ENCODE data around the gene GAB4. TPM values are rescaled to one million over a fixed set of nuclear protein-coding genes. Genes with fewer than 3 reads are reported as not detected.

GAB4 gene
- total RNA-seq, 1 donor from 2014 or later: not detected

- DNase-seq: no peak
- Histone ChIP-seq H3K27ac (replicated peaks) (no peak overlapping the region), H3K4me1 (no peaks in the 10 kb centered on the region), H3K9me3 (replicated peaks) (no peaks in the 10 kb centered on the region), H3K27me3 (ENCODE audit: low read depth) (peaks cover 18% of the 10 kb centered on the region), H3K36me3 (no peaks in the 10 kb centered on the region), H3K4me3 (no peak overlapping the region)
- no peak for TF ChIP-seq CTCF (IDR thresholded peaks at IDR 0.05; ENCODE audit: borderline replicate concordance)
- intact Hi-C loops (cut with micrococcal nuclease): no loop called here
Measured at GRCh38 chr22:16958475-16958874, 49.5 kb downstream of the GAB4 start.

GRCh38 chr22:16957781-16958180 lies 50.2 kb downstream of the GAB4 start:
- intact Hi-C loops (cut with micrococcal nuclease): no loop called here
- Histone ChIP-seq H3K27ac (replicated peaks) (no peak overlapping the region), H3K4me1 (no peaks in the 10 kb centered on the region), H3K4me3 (no peak overlapping the region), H3K27me3 (ENCODE audit: low read depth) (peaks cover 18% of the 10 kb centered on the region), H3K36me3 (no peaks in the 10 kb centered on the region), H3K9me3 (replicated peaks) (no peaks in the 10 kb centered on the region)
- no peak for TF ChIP-seq CTCF (IDR thresholded peaks at IDR 0.05; ENCODE audit: borderline replicate concordance)
- no peak for DNase-seq

- peaks cover 26% of the 10 kb centered on the region for H3K27me3 ChIP-seq (ENCODE audit: low read depth)
- intact Hi-C loops (cut with micrococcal nuclease): no loop called here
- H3K36me3 ChIP-seq: no peaks in the 10 kb centered on the region
- no peaks in the 10 kb centered on the region for H3K4me1 ChIP-seq
- H3K9me3 ChIP-seq (replicated peaks): no peaks in the 10 kb centered on the region
- H3K27ac ChIP-seq (replicated peaks): no peak overlapping the region
- no peak for TF ChIP-seq CTCF (IDR thresholded peaks at IDR 0.05; ENCODE audit: borderline replicate concordance)
- no peak for DNase-seq
- no peak overlapping the region for H3K4me3 ChIP-seq
Measured at GRCh38 chr22:16956290-16956689, 51.7 kb downstream of the GAB4 start.

GRCh38 chr22:16955678-16956210 lies 52.3 kb downstream of the GAB4 start:
- TF ChIP-seq CTCF (IDR thresholded peaks at IDR 0.05; ENCODE audit: borderline replicate concordance): no peak
- Histone ChIP-seq H3K9me3 (replicated peaks) (no peaks in the 10 kb centered on the region), H3K27ac (replicated peaks) (no peak overlapping the region), H3K27me3 (ENCODE audit: low read depth) (peaks cover 27% of the 10 kb centered on the region), H3K36me3 (no peaks in the 10 kb centered on the region), H3K4me1 (no peaks in the 10 kb centered on the region), H3K4me3 (no peak overlapping the region)
- intact Hi-C loops (cut with micrococcal nuclease): no loop called here
- no peak for DNase-seq

- H3K9me3 ChIP-seq (replicated peaks): no peaks in the 10 kb centered on the region
- H3K36me3 ChIP-seq: no peaks in the 10 kb centered on the region
- no peak for DNase-seq
- no peaks in the 10 kb centered on the region for H3K4me1 ChIP-seq
- intact Hi-C loops (cut with micrococcal nuclease): no loop called here
- no peak overlapping the region for H3K4me3 ChIP-seq
- TF ChIP-seq CTCF (IDR thresholded peaks at IDR 0.05; ENCODE audit: borderline replicate concordance): no peak
- peaks cover 27% of the 10 kb centered on the region for H3K27me3 ChIP-seq (ENCODE audit: low read depth)
- H3K27ac ChIP-seq (replicated peaks): no peak overlapping the region
Measured at GRCh38 chr22:16955081-16955480, 52.9 kb downstream of the GAB4 start.

GRCh38 chr22:16954060-16954403 lies 54.0 kb downstream of the GAB4 start:
- Histone ChIP-seq H3K36me3 (no peaks in the 10 kb centered on the region), H3K27ac (replicated peaks) (no peak overlapping the region), H3K9me3 (replicated peaks) (no peaks in the 10 kb centered on the region), H3K27me3 (ENCODE audit: low read depth) (peaks cover 27% of the 10 kb centered on the region), H3K4me3 (no peak overlapping the region), H3K4me1 (no peaks in the 10 kb centered on the region)
- TF ChIP-seq CTCF (IDR thresholded peaks at IDR 0.05; ENCODE audit: borderline replicate concordance): no peak
- no peak for DNase-seq
- intact Hi-C loops (cut with micrococcal nuclease): no loop called here

All from left ventricle myocardium inferior (tissue), 1 donor.